Heart right ventricle (tissue), 16 donors: ENCODE data around the gene MAN2A2. TPM values are rescaled to one million over a fixed set of nuclear protein-coding genes. Genes with fewer than 3 reads are reported as not detected.
"Not testable (repeated sequence)": the region's sequence is repeated elsewhere in the genome, so short reads cannot be mapped to it uniquely, and the experiment has no call there.

ENCODE experiments used
- ATAC-seq, 8 donors: fragments of 200-7000 bp; cut with Tn5 transposase; one replicate each; pipeline ENCODE4 v1.9.1; 2020; ENCODE audit warnings: mild to moderate bottlenecking in 8 of 8, moderate library complexity in 8 of 8, moderate number of reproducible peaks in 1 of 8
- DNase-seq, 2 donors: peaks; one replicate each; pipeline ENCODE4 v3.0.0-alpha.2; 2020
- H3K27ac ChIP-seq, 10 donors: fragments of 200-600 bp; sonication (generic) in 2 of 10; one replicate each; pipeline versions ENCODE4 v1.5.0 to v1.8.0; 2020 to 2022; ENCODE audit warnings: mild to moderate bottlenecking in 3 of 10
- H3K27me3 ChIP-seq, 7 donors: fragments of 200-600 bp; one replicate each; pipeline ENCODE4 v1.8.0; 2021 to 2022; ENCODE audit warnings: mild to moderate bottlenecking in 2 of 7
- H3K36me3 ChIP-seq, 9 donors: fragments of 200-600 bp; sonication (generic) in 1 of 9; one replicate each; pipeline versions ENCODE4 v1.5.0 to v1.8.0; 2020 to 2022; ENCODE audit warnings: mild to moderate bottlenecking in 2 of 9
- H3K4me1 ChIP-seq, 9 donors: fragments of 200-600 bp; sonication (generic) in 1 of 9; one replicate each; pipeline versions ENCODE4 v1.5.0 to v1.8.0; 2020 to 2022; ENCODE audit warnings: mild to moderate bottlenecking in 4 of 9
- H3K4me3 ChIP-seq, 10 donors: fragments of 200-600 bp; sonication (generic) in 2 of 10; one replicate each; pipeline versions ENCODE4 v1.5.0 to v1.8.0; 2020 to 2022; ENCODE audit warnings: mild to moderate bottlenecking in 7 of 10, moderate library complexity in 2 of 10
- H3K9me3 ChIP-seq, 11 donors: fragments of 200-600 bp in 10 of 11; sonication (generic) in 2 of 11; one replicate each; pipeline versions ENCODE4 v1.5.0 to v1.8.0; 2013 to 2022; ENCODE audit warnings: mild to moderate bottlenecking in 2 of 11, control low read depth in 1 of 11, moderate library complexity in 1 of 11
- CTCF ChIP-seq, 9 donors: fragments of 200-600 bp; sonication (generic) in 2 of 9; IDR thresholded peaks; one replicate each; pipeline versions ENCODE4 v1.5.0 to v1.8.0; 2021 to 2022; ENCODE audit warnings: antibody characterized with exemption in 9 of 9, mild to moderate bottlenecking in 5 of 9, moderate library complexity in 1 of 9
- WGBS, 2 donors: extraction: QIAGEN DNeasy Blood & Tissue Kit; methylation state at CpG; one replicate each; pipeline ENCODE4 v1.1.7; 2013; ENCODE audit warnings: inconsistent platforms in 1 of 2; 5-methylcytosine and 5-hydroxymethylcytosine counted together
- intact Hi-C, 10 donors: fragments of 100-400 bp; cut with DNase I; formaldehyde crosslinking; loops; one replicate each; pipeline versions ENCODE4 v1.11.1 to v1.14.2; 2022
- polyA plus RNA-seq, 2 donors: library from polyadenylated mRNA; stranded (reverse); fragments of 200-250 nt; gene quantifications; one replicate each; pipeline ENCODE4 v1.2.3, GENCODE V29; 2013
- total RNA-seq, 10 donors: library from RNA; stranded (reverse); fragmentation: NEBNext Ultra II Directional in 3 of 10; extraction: Animal tissue kit (Norgen Biotek cat#: 25700) in 3 of 10; gene quantifications; one replicate each; pipeline versions ENCODE4 v1.2.1 to v1.2.4, GENCODE V29; 2021 to 2023
- donor health status: Arrhythmogenic right ventricular cardiomyopathy.
- donor health status: ischemic (EF 13 %, LVEDD 7.1; RV severe dilation, severe dysfunction).
- donor health status: healthy with polysubstance abuse.
- donor health status: DM: no; HTN: yes; CAD: no.
- donor health status: DM: no; HTN: no; CAD: no.
- donor health status: ischemic (EF 25% LVEDD 6.9; RV normal size, moderate dysfunction).
- donor health status: ischemic (EF 25% LVEDD 5.7; RV mildly dilated, moderate dysfunction).
- donor health status: healthy.
- donor health status: DM: yes; HTN: yes; CAD: no.
- donor health status: Ischemic cardiomyopathy.
- donor health status: ischemic (EF 35%, LVEDD 5.7; RV mildly dilated, moderate dysfunction).
- donor health status: nonischemic (EF 11% LVEDD 7.7; RV severe dilation, severe dysfunction).
- donor health status: DM: yes; HTN: yes; CAD: no.
- donor health status: PGD.
- donor health status: ischemic (EF 29% LVEDD 5.4; RV normal size, mild dysfunction).
- donor health status: nonischemic (EF 23%, LVEDD 6.1; RV moderate dilation, normal function).

Gene MAN2A2
- total and polyA plus RNA-seq, 12 donors = 24.8 to 157 (median 95.6) TPM

GRCh38 chr15:90918034-90918788, 15.1 kb downstream of the MAN2A2 start:
- WGBS, 2 donors = 90 to 92% methylated on average over 23 of the region's 23 CpGs
- no peak for ATAC-seq
- Histone ChIP-seq H3K9me3 (no peaks in the 10 kb centered on the region), H3K4me3 (no peak overlapping the region), H3K36me3 (peaks cover 0 to 93% (median 60%) of the 10 kb centered on the region in 9 donors), H3K27ac (peak overlapping the region; percentile 40 to 90 (median 80)), H3K4me1 (peaks cover 3 to 42% (median 26%) of the 10 kb centered on the region in 9 donors), H3K27me3 (no peaks in the 10 kb centered on the region)
- DNase-seq = no peak
- intact Hi-C loops = no loop called here
- TF ChIP-seq CTCF (IDR thresholded peaks at IDR 0.05) = no peak

DNA sequence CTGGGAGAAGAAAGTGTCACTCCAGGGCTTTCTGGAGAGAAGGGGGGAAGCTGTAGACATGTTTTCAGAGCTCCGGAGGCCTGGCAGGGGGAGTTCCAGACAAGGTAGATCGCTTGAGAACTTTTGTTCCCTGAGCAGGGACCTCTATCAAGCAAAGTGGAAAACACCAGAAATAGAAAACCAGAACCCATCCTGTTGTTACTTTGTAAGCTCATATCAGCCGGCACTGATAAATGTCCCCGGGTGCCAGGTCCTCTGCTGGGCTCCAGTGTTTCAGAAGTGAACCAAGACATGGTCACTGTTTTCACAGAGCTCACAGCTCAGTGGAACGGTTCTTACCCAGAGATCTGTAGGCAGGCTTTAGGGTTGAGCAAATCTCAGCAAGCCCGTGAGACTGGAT, 15.7 kb downstream of the MAN2A2 start:
- H3K36me3 ChIP-seq = peaks cover 0 to 87% (median 54%) of the 10 kb centered on the region in 9 donors
- H3K27me3 ChIP-seq = no peaks in the 10 kb centered on the region
- H3K4me1 ChIP-seq = peaks cover 3 to 42% (median 26%) of the 10 kb centered on the region in 9 donors
- TF ChIP-seq CTCF (IDR thresholded peaks at IDR 0.05) = no peak
- no peaks in the 10 kb centered on the region for H3K9me3 ChIP-seq
- no peak overlapping the region for H3K4me3 ChIP-seq
- 38 to 62% methylated on average over 6 of the region's 6 CpGs for WGBS, 2 donors
- peak overlapping the region; percentile 40 to 90 (median 80) for H3K27ac ChIP-seq
- ATAC-seq (peak in 7 of 8 donors; percentile 2 to 68 (median 31)), DNase-seq (no peak)
- intact Hi-C loops = no loop called here

DNA sequence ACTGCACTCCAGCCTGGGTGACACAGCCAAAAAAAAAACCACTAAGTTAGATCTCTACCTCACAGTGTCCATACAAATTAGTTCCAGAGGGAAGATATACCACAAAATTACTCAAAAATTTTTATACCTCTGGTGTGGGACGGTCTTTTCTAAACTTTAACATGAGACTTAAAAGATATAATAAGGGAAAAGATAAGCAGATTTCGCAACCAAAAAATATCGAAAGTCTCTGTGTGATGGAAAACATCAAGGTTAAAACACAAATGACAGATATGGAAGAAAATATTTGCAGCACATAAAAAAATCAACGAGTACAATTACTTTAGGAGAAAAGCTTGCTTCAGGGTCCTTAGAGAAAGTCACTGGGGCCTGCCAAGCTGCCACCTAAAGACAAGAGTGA, 18.8 kb downstream of the MAN2A2 start:
- no peak for TF ChIP-seq CTCF (IDR thresholded peaks at IDR 0.05)
- H3K4me3 ChIP-seq = no peak overlapping the region
- peaks cover 0 to 59% (median 34%) of the 10 kb centered on the region in 9 donors for H3K36me3 ChIP-seq
- no peaks in the 10 kb centered on the region for H3K9me3 ChIP-seq
- peaks cover 0 to 23% (median 14%) of the 10 kb centered on the region in 9 donors for H3K4me1 ChIP-seq
- H3K27me3 ChIP-seq = no peaks in the 10 kb centered on the region
- ATAC-seq (no peak), DNase-seq (no peak)
- no peak overlapping the region for H3K27ac ChIP-seq
- intact Hi-C loops = no loop called here
- WGBS, 2 donors = 89 to 94% methylated on average over 4 of the region's 4 CpGs

DNA sequence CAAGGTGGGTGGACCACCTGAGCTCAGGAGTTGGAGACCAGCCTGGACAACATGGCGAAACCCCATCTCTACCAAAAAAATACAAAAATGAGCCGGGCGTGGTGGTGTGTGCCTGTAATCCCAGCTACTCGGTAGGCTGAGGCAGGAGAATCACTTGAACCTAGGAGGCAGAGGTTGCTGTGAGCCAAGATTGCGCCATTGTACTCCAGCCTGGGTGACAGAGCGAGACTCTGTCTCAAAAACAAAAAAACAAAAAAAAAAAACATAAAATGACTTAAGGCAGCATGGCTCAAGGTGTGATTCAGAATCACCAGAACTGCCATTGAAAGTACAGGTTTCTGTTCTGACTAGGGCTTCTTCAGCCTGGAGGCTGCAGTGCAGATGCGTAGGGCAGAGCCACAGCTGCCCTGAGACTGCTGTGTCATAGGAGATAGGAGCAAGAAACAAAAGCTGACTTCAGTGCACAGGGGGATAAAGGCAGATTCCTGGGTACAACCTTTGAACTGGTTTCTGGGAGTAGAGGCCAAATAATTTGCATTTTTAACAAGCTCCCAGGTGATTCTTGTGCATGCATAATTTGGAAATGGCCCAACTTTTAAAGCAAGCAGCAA, 19.7 kb downstream of the MAN2A2 start:
- H3K27ac ChIP-seq = peak overlapping the region in 2 of 10 donors; percentile 15 to 40
- peaks cover 0 to 50% (median 26%) of the 10 kb centered on the region in 9 donors for H3K36me3 ChIP-seq
- H3K27me3 ChIP-seq, H3K9me3 ChIP-seq, H3K4me3 ChIP-seq, DNase-seq, intact Hi-C loops, ATAC-seq: not testable (repeated sequence)
- 93 to 96% methylated on average over 7 of the region's 7 CpGs for WGBS, 2 donors
- H3K4me1 ChIP-seq = peaks cover 0 to 15% (median 8%) of the 10 kb centered on the region in 9 donors
